ENCODE results near the gene TBCE. TPM values are rescaled to one million over a fixed set of nuclear protein-coding genes. Genes with fewer than 3 reads are reported as not detected.

The TBCE gene
- total and polyA plus RNA-seq, 7 donors = 20.6 to 41.5 (median 26.8) TPM

GRCh38 chr1:235343726-235344125 lies 23.5 kb upstream of the TBCE start:
- Histone ChIP-seq H3K36me3 (ENCODE audit: insufficient read depth in 1 of 2, low read depth in 1 of 2) (peaks cover 2 to 69% of the 10 kb centered on the region in 2 donors), H3K9me3 (no peaks in the 10 kb centered on the region), H3K27ac (no peak overlapping the region), H3K4me1 (no peaks in the 10 kb centered on the region), H3K27me3 (ENCODE audit: insufficient read depth in 3 of 3, low read length in 2 of 3) (no peaks in the 10 kb centered on the region), H3K4me3 (no peak overlapping the region)
- WGBS, 3 donors = 94 to 95% (median 95%) methylated on average over 5 of the region's 5 CpGs
- TF ChIP-seq CTCF (IDR thresholded peaks at IDR 0.05) = no peak
- intact Hi-C loops (cut with DNase I) = no loop called here
- ATAC-seq (no peak), DNase-seq (no peak)

GRCh38 chr1:235351441-235351840 lies 15.8 kb upstream of the TBCE start:
- H3K27me3 ChIP-seq (ENCODE audit: insufficient read depth in 3 of 3, low read length in 2 of 3) = no peaks in the 10 kb centered on the region
- no peak overlapping the region for H3K4me3 ChIP-seq
- H3K4me1 ChIP-seq = no peaks in the 10 kb centered on the region
- no peak for TF ChIP-seq CTCF (IDR thresholded peaks at IDR 0.05)
- WGBS, 3 donors = 61 to 69% (median 64%) methylated on average over 3 of the region's 3 CpGs
- DNase-seq (no peak), ATAC-seq (no peak)
- peaks cover 0 to 4% of the 10 kb centered on the region in 2 donors for H3K36me3 ChIP-seq (ENCODE audit: insufficient read depth in 1 of 2, low read depth in 1 of 2)
- no peak overlapping the region for H3K27ac ChIP-seq
- intact Hi-C loops (cut with DNase I) = no loop called here
- no peaks in the 10 kb centered on the region for H3K9me3 ChIP-seq

GRCh38 chr1:235351898-235352297 lies 15.3 kb upstream of the TBCE start:
- no peaks in the 10 kb centered on the region for H3K9me3 ChIP-seq
- H3K27ac ChIP-seq = no peak overlapping the region
- 47 to 58% (median 55%) methylated on average over 3 of the region's 3 CpGs for WGBS, 3 donors
- no peaks in the 10 kb centered on the region for H3K36me3 ChIP-seq (ENCODE audit: insufficient read depth in 1 of 2, low read depth in 1 of 2)
- no peaks in the 10 kb centered on the region for H3K4me1 ChIP-seq
- DNase-seq (no peak), ATAC-seq (no peak)
- TF ChIP-seq CTCF (IDR thresholded peaks at IDR 0.05) = no peak
- intact Hi-C loops (cut with DNase I) = no loop called here
- no peaks in the 10 kb centered on the region for H3K27me3 ChIP-seq (ENCODE audit: insufficient read depth in 3 of 3, low read length in 2 of 3)
- no peak overlapping the region for H3K4me3 ChIP-seq

- 51% methylated on average over 11 of the region's 11 CpGs for WGBS, 3 donors
- intact Hi-C loops (cut with DNase I) = no loop called here
- TF ChIP-seq CTCF (IDR thresholded peaks at IDR 0.05) = no peak
Observed at GRCh38 chr1:235357485-235358373, 9.5 kb upstream of the TBCE start.

More at GRCh38 chr1:235357485-235358373, 9.5 kb upstream of the TBCE start:
- Histone ChIP-seq H3K9me3 (no peaks in the 10 kb centered on the region), H3K4me1 (no peaks in the 10 kb centered on the region), H3K27ac (no peak overlapping the region), H3K4me3 (no peak overlapping the region), H3K36me3 (ENCODE audit: insufficient read depth in 1 of 2, low read depth in 1 of 2) (no peaks in the 10 kb centered on the region), H3K27me3 (ENCODE audit: insufficient read depth in 3 of 3, low read length in 2 of 3) (no peaks in the 10 kb centered on the region)
- ATAC-seq (no peak), DNase-seq (no peak)
